CD8-positive, alpha-beta memory T cell (primary cell): Measurements from ENCODE around the gene HS3ST5. TPM values are rescaled to one million over a fixed set of nuclear protein-coding genes. Genes with fewer than 3 reads are reported as not detected.
"Not testable (repeated sequence)": the region's sequence is repeated elsewhere in the genome, so short reads cannot be mapped to it uniquely, and the experiment has no call there.

ENCODE experiments used
- CTCF ChIA-PET: fragments of 350-600 bp; sonication (Branson Sonifier 250); formaldehyde crosslinking; loops from one replicate; lab custom pipeline; 2021; ENCODE audit warnings: antibody characterized with exemption; lab: Charles Lee
- POLR2A ChIA-PET: fragments of 350-600 bp; sonication (Branson Sonifier 250); formaldehyde crosslinking; loops from one replicate; lab custom pipeline; 2021; ENCODE audit warnings: antibody characterized with exemption; lab: Charles Lee
- DNase-seq, 5 donors: peaks; one replicate each; pipeline versions ENCODE4 v3.0.0 to v3.0.0-alpha.2; 2020 to 2022; ENCODE audit warnings: mixed read lengths in 1 of 5
- H3K27ac ChIP-seq: one replicate; pipeline ENCODE4 v1.7.0; 2013; ENCODE audit warnings: low read depth, mild to moderate bottlenecking, low read length, moderate library complexity
- H3K27me3 ChIP-seq: 2 replicates; pipeline ENCODE4 v1.7.0; 2013; ENCODE audit warnings: low read length, mild to moderate bottlenecking; ENCODE audit not compliant: insufficient read depth, poor library complexity, severe bottlenecking
- H3K36me3 ChIP-seq: 2 replicates; pipeline ENCODE4 v1.7.0; 2013; ENCODE audit warnings: mild to moderate bottlenecking, low read length, moderate library complexity; ENCODE audit not compliant: insufficient read depth
- H3K4me1 ChIP-seq: 2 replicates; pipeline ENCODE4 v1.7.0; 2013; ENCODE audit warnings: mild to moderate bottlenecking, low read length, moderate library complexity; ENCODE audit not compliant: insufficient read depth
- H3K4me3 ChIP-seq: 2 replicates; pipeline ENCODE4 v1.7.0; 2013; ENCODE audit warnings: mild to moderate bottlenecking, low read length
- H3K9me3 ChIP-seq: 2 replicates; pipeline ENCODE4 v1.7.0; 2013; ENCODE audit warnings: mild to moderate bottlenecking, low read length
- H3K27ac Mint-ChIP-seq, 8 donors: one replicate each; pipeline ENCODE4 v1.8.0; 2020 to 2021; ENCODE audit warnings: mixed read lengths in 8 of 8, mild to moderate bottlenecking in 6 of 8, inconsistent platforms in 3 of 8, moderate library complexity in 3 of 8
- H3K27me3 Mint-ChIP-seq, 2 donors: one replicate each; pipeline ENCODE4 v1.8.0; 2020 to 2021; ENCODE audit warnings: mixed read lengths in 2 of 2, mild to moderate bottlenecking in 1 of 2, moderate library complexity in 1 of 2
- H3K36me3 Mint-ChIP-seq, 3 donors: one replicate each; pipeline ENCODE4 v1.8.0; 2020 to 2021; ENCODE audit warnings: mixed read lengths in 3 of 3, inconsistent platforms in 1 of 3, mild to moderate bottlenecking in 1 of 3
- H3K4me1 Mint-ChIP-seq, 3 donors: one replicate each; pipeline ENCODE4 v1.8.0; 2020 to 2021; ENCODE audit warnings: mixed read lengths in 3 of 3, inconsistent platforms in 1 of 3, mild to moderate bottlenecking in 1 of 3
- H3K4me3 Mint-ChIP-seq, 7 donors: one replicate each; pipeline ENCODE4 v1.8.0; 2020 to 2021; ENCODE audit warnings: mixed read lengths in 7 of 7, mild to moderate bottlenecking in 6 of 7, moderate library complexity in 4 of 7, inconsistent platforms in 2 of 7
- H3K9me3 Mint-ChIP-seq, 5 donors: one replicate each; pipeline ENCODE4 v1.8.0; 2020 to 2022; ENCODE audit warnings: mixed read lengths in 5 of 5, mild to moderate bottlenecking in 3 of 5, moderate library complexity in 2 of 5, inconsistent platforms in 1 of 5
- polyA plus RNA-seq: library from polyadenylated mRNA; unstranded; fragments of 300-500 nt; fragmentation: Illumina TruSeq; gene quantifications from one replicate; pipeline ENCODE4 v1.2.3, GENCODE V29; 2021
- total RNA-seq, 2 experiments: library from RNA; stranded (reverse); gene quantifications; one replicate each; pipeline ENCODE4 v1.2.3, GENCODE V29; 2021

The HS3ST5 gene
- total and polyA plus RNA-seq, 3 experiments from 2014 or later, result not detected

GRCh38 chr6:114151064-114151690 is 191.6 kb downstream of the HS3ST5 start:
- H3K27me3 Mint-ChIP-seq, result peaks cover 0 to 3% of the 10 kb centered on the region in 2 donors
- Histone ChIP-seq H3K27ac (no peak overlapping the region), H3K4me3 (no peak overlapping the region), H3K36me3 (no peaks in the 10 kb centered on the region), H3K9me3 (no peaks in the 10 kb centered on the region), H3K27me3 (no peaks in the 10 kb centered on the region), H3K4me1 (no peaks in the 10 kb centered on the region)
- CTCF ChIA-PET, result no interaction called here
- peaks cover 0 to 9% (median 0%) of the 10 kb centered on the region in 5 donors for H3K9me3 Mint-ChIP-seq
- DNase-seq, result no peak
- no peak overlapping the region for H3K4me3 Mint-ChIP-seq
- no peaks in the 10 kb centered on the region for H3K4me1 Mint-ChIP-seq
- peaks cover 0 to 2% (median 0%) of the 10 kb centered on the region in 3 donors for H3K36me3 Mint-ChIP-seq
- no peak overlapping the region for H3K27ac Mint-ChIP-seq
- POLR2A ChIA-PET, result no interaction called here

GRCh38 chr6:114149182-114149581 is 193.6 kb downstream of the HS3ST5 start:
- POLR2A ChIA-PET, H3K4me3 Mint-ChIP-seq, H3K9me3 ChIP-seq, H3K27ac ChIP-seq, H3K36me3 ChIP-seq, H3K4me3 ChIP-seq, H3K27me3 ChIP-seq, H3K27ac Mint-ChIP-seq, DNase-seq, H3K27me3 Mint-ChIP-seq, H3K4me1 ChIP-seq, H3K4me1 Mint-ChIP-seq, H3K36me3 Mint-ChIP-seq, CTCF ChIA-PET: not testable (repeated sequence)
- H3K9me3 Mint-ChIP-seq, result peaks cover 0 to 13% (median 3%) of the 10 kb centered on the region in 5 donors

GRCh38 chr6:114144887-114145851 is 197.7 kb downstream of the HS3ST5 start:
- no peaks in the 10 kb centered on the region for H3K27me3 ChIP-seq
- Mint-ChIP-seq H3K9me3 (peaks cover 0 to 13% (median 3%) of the 10 kb centered on the region in 5 donors), H3K4me3 (no peak overlapping the region), H3K27ac (no peak overlapping the region), H3K27me3 (peaks cover 3 to 4% of the 10 kb centered on the region in 2 donors), H3K36me3 (no peaks in the 10 kb centered on the region), H3K4me1 (no peaks in the 10 kb centered on the region)
- H3K4me1 ChIP-seq, result no peaks in the 10 kb centered on the region
- no peaks in the 10 kb centered on the region for H3K9me3 ChIP-seq
- no peak overlapping the region for H3K27ac ChIP-seq
- H3K36me3 ChIP-seq, result no peaks in the 10 kb centered on the region
- no peak for DNase-seq
- CTCF ChIA-PET, result no interaction called here
- POLR2A ChIA-PET, result no interaction called here
- no peak overlapping the region for H3K4me3 ChIP-seq

GRCh38 chr6:114142258-114142657 is 200.6 kb downstream of the HS3ST5 start:
- no peak overlapping the region for H3K27ac Mint-ChIP-seq
- CTCF ChIA-PET, result no interaction called here
- Histone ChIP-seq H3K27ac (no peak overlapping the region), H3K27me3 (no peaks in the 10 kb centered on the region), H3K36me3 (no peaks in the 10 kb centered on the region), H3K4me1 (no peaks in the 10 kb centered on the region), H3K4me3 (no peak overlapping the region), H3K9me3 (no peaks in the 10 kb centered on the region)
- H3K4me1 Mint-ChIP-seq, result no peaks in the 10 kb centered on the region
- H3K36me3 Mint-ChIP-seq, result no peaks in the 10 kb centered on the region
- POLR2A ChIA-PET, result no interaction called here
- H3K9me3 Mint-ChIP-seq, result peaks cover 0 to 10% (median 3%) of the 10 kb centered on the region in 5 donors
- H3K27me3 Mint-ChIP-seq, result peaks cover 3 to 4% of the 10 kb centered on the region in 2 donors
- no peak overlapping the region for H3K4me3 Mint-ChIP-seq
- DNase-seq, result no peak

GRCh38 chr6:114140416-114140815 is 202.4 kb downstream of the HS3ST5 start:
- Mint-ChIP-seq H3K36me3 (no peaks in the 10 kb centered on the region), H3K4me3 (no peak overlapping the region), H3K9me3 (peaks cover 0 to 3% (median 2%) of the 10 kb centered on the region in 5 donors), H3K4me1 (no peaks in the 10 kb centered on the region), H3K27me3 (peaks cover 0 to 4% of the 10 kb centered on the region in 2 donors), H3K27ac (peak overlapping the region in 1 of 8 donors; percentile 44)
- no peaks in the 10 kb centered on the region for H3K27me3 ChIP-seq
- DNase-seq, result no peak
- H3K9me3 ChIP-seq, result no peaks in the 10 kb centered on the region
- no peak overlapping the region for H3K27ac ChIP-seq
- H3K4me3 ChIP-seq, result no peak overlapping the region
- CTCF ChIA-PET, result no interaction called here
- H3K4me1 ChIP-seq, result no peaks in the 10 kb centered on the region
- no peaks in the 10 kb centered on the region for H3K36me3 ChIP-seq
- POLR2A ChIA-PET, result no interaction called here

GRCh38 chr6:114138577-114139248 is 204.1 kb downstream of the HS3ST5 start:
- no peaks in the 10 kb centered on the region for H3K36me3 Mint-ChIP-seq
- peaks cover 0 to 2% (median 0%) of the 10 kb centered on the region in 5 donors for H3K9me3 Mint-ChIP-seq
- no peak overlapping the region for H3K4me3 Mint-ChIP-seq
- POLR2A ChIA-PET, result no interaction called here
- Histone ChIP-seq H3K9me3 (no peaks in the 10 kb centered on the region), H3K27me3 (no peaks in the 10 kb centered on the region), H3K4me1 (no peaks in the 10 kb centered on the region), H3K27ac (no peak overlapping the region), H3K36me3 (no peaks in the 10 kb centered on the region), H3K4me3 (no peak overlapping the region)
- H3K4me1 Mint-ChIP-seq, result no peaks in the 10 kb centered on the region
- no peak overlapping the region for H3K27ac Mint-ChIP-seq
- no peak for DNase-seq
- CTCF ChIA-PET, result no interaction called here
- H3K27me3 Mint-ChIP-seq, result peaks cover 0 to 9% of the 10 kb centered on the region in 2 donors

GRCh38 chr6:114135363-114135971 is 207.4 kb downstream of the HS3ST5 start:
- H3K9me3 ChIP-seq, result no peaks in the 10 kb centered on the region
- ChIA-PET POLR2A (no interaction called here), CTCF (no interaction called here)
- Mint-ChIP-seq H3K27me3 (peaks cover 0 to 8% of the 10 kb centered on the region in 2 donors), H3K9me3 (peaks cover 0 to 3% (median 0%) of the 10 kb centered on the region in 5 donors), H3K4me1 (no peaks in the 10 kb centered on the region), H3K4me3 (no peak overlapping the region), H3K27ac (no peak overlapping the region), H3K36me3 (no peaks in the 10 kb centered on the region)
- H3K27ac ChIP-seq, result no peak overlapping the region
- no peak overlapping the region for H3K4me3 ChIP-seq
- no peak for DNase-seq
- H3K4me1 ChIP-seq, result no peaks in the 10 kb centered on the region
- H3K27me3 ChIP-seq, result no peaks in the 10 kb centered on the region
- H3K36me3 ChIP-seq, result no peaks in the 10 kb centered on the region
